ENCODE results near the gene CARMIL1. TPM values are rescaled to one million over a fixed set of nuclear protein-coding genes. Genes with fewer than 3 reads are reported as not detected.
"Not testable (repeated sequence)": the region's sequence is repeated elsewhere in the genome, so short reads cannot be mapped to it uniquely, and the experiment has no call there.

The CARMIL1 gene
- total RNA-seq, 4 donors from 2014 or later: 13.6 to 33.2 (median 22.2) TPM

DNA sequence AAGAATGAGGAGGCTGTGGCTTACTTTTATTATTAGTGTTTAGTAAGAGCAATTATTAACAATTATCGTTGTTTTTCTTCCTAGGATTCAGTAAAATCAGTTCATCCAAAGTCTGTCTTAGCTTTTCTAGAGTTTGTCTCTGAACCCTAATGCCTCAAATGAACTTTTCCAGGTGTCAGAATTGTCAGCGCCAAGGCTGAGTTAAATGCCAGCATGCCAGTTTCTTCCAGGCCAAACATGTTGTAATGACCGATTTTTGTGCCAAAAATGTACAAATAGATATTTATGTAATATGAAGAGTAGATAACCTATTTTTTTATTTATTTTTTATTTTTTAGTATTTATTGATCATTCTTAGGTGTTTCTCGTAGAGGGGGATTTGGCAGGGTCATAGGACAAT is 306.1 kb downstream of the CARMIL1 start:
- WGBS: 77% methylated on average over 4 of the region's 4 CpGs
- DNase-seq (ENCODE audit: low spot score in 2 of 2): no peak

DNA sequence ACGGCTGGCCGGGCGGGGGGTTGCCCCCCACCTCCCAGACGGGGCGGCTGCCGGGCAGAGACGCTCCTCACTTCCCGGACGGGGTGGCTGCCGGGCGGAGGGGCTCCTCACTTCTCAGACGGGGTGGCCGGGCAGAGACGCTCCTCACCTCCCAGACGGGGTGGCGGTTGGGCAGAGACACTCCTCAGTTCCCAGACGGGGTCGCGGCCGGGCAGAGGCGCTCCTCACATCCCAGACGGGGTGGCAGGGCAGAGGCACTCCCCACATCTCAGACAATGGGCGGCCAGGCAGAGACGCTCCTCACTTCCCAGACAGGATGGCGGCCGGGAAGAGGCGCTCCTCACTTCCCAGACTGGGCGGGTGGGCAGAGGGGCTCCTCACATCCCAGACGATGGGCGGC is 306.9 kb downstream of the CARMIL1 start:
- not testable (repeated sequence) for H3K27ac ChIP-seq; DNase-seq (ENCODE audit: low spot score in 2 of 2); H3K27me3 ChIP-seq; H3K4me1 ChIP-seq; H3K4me3 ChIP-seq; H3K9me3 ChIP-seq
- peaks cover 19% of the 10 kb centered on the region for H3K36me3 ChIP-seq
- WGBS: 82% methylated on average over 9 of the region's 30 CpGs

More for the DNA sequence above, 306.1 kb downstream of the CARMIL1 start:
- H3K4me1 ChIP-seq: no peaks in the 10 kb centered on the region
- TF ChIP-seq, protein P1, sequence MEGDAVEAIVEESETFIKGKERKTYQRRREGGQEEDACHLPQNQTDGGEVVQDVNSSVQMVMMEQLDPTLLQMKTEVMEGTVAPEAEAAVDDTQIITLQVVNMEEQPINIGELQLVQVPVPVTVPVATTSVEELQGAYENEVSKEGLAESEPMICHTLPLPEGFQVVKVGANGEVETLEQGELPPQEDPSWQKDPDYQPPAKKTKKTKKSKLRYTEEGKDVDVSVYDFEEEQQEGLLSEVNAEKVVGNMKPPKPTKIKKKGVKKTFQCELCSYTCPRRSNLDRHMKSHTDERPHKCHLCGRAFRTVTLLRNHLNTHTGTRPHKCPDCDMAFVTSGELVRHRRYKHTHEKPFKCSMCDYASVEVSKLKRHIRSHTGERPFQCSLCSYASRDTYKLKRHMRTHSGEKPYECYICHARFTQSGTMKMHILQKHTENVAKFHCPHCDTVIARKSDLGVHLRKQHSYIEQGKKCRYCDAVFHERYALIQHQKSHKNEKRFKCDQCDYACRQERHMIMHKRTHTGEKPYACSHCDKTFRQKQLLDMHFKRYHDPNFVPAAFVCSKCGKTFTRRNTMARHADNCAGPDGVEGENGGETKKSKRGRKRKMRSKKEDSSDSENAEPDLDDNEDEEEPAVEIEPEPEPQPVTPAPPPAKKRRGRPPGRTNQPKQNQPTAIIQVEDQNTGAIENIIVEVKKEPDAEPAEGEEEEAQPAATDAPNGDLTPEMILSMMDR (IDR thresholded peaks at IDR 0.05): no peak
- TF ChIP-seq POLR2AphosphoS5 (IDR thresholded peaks at IDR 0.05) (no peak), EP300 (IDR thresholded peaks at IDR 0.05) (no peak), POLR2A (IDR thresholded peaks at IDR 0.05) (no peak)
- H3K27me3 ChIP-seq: no peaks in the 10 kb centered on the region
- no peak overlapping the region for H3K27ac ChIP-seq
- H3K4me3 ChIP-seq: no peak overlapping the region
- no peaks in the 10 kb centered on the region for H3K9me3 ChIP-seq
- H3K36me3 ChIP-seq: peaks cover 19% of the 10 kb centered on the region

- no peak for TF ChIP-seq POLR2A (IDR thresholded peaks at IDR 0.05)
- no peak for TF ChIP-seq EP300 (IDR thresholded peaks at IDR 0.05)
- TF ChIP-seq POLR2AphosphoS5 (IDR thresholded peaks at IDR 0.05): no peak
- TF ChIP-seq, protein P1 (IDR thresholded peaks at IDR 0.05): no peak
- H3K4me3 ChIP-seq: no peak overlapping the region
- WGBS: 89% methylated on average over 3 of the region's 3 CpGs
- H3K36me3 ChIP-seq: peaks cover 12% of the 10 kb centered on the region
- no peak for DNase-seq (ENCODE audit: low spot score in 2 of 2)
- no peaks in the 10 kb centered on the region for H3K27me3 ChIP-seq
- no peaks in the 10 kb centered on the region for H3K9me3 ChIP-seq
- H3K4me1 ChIP-seq: no peaks in the 10 kb centered on the region
- H3K27ac ChIP-seq: no peak overlapping the region
Measured at GRCh38 chr6:25586927-25587326, 307.8 kb downstream of the CARMIL1 start.

- peaks cover 15% of the 10 kb centered on the region for H3K36me3 ChIP-seq
- DNase-seq (ENCODE audit: low spot score in 2 of 2): no peak
- no peaks in the 10 kb centered on the region for H3K4me1 ChIP-seq
- H3K4me3 ChIP-seq: no peak overlapping the region
- no peaks in the 10 kb centered on the region for H3K27me3 ChIP-seq
- no peak overlapping the region for H3K27ac ChIP-seq
- no peaks in the 10 kb centered on the region for H3K9me3 ChIP-seq
- 89% methylated on average over 5 of the region's 5 CpGs for WGBS
- TF ChIP-seq, protein P1 (IDR thresholded peaks at IDR 0.05): no peak
- TF ChIP-seq POLR2AphosphoS5 (IDR thresholded peaks at IDR 0.05): no peak
- no peak for TF ChIP-seq EP300 (IDR thresholded peaks at IDR 0.05)
- TF ChIP-seq POLR2A (IDR thresholded peaks at IDR 0.05): no peak
Measured at GRCh38 chr6:25590986-25591385, 311.8 kb downstream of the CARMIL1 start.

- TF ChIP-seq POLR2A (IDR thresholded peaks at IDR 0.05) (no peak), EP300 (IDR thresholded peaks at IDR 0.05) (no peak), POLR2AphosphoS5 (IDR thresholded peaks at IDR 0.05) (no peak)
- TF ChIP-seq, protein P1 (IDR thresholded peaks at IDR 0.05): no peak
- Histone ChIP-seq H3K4me1 (no peaks in the 10 kb centered on the region), H3K9me3 (no peaks in the 10 kb centered on the region), H3K4me3 (no peak overlapping the region), H3K27ac (no peak overlapping the region), H3K27me3 (no peaks in the 10 kb centered on the region), H3K36me3 (peaks cover 18% of the 10 kb centered on the region)
- no peak for DNase-seq (ENCODE audit: low spot score in 2 of 2)
- 75% methylated on average over 2 of the region's 2 CpGs for WGBS
Measured at GRCh38 chr6:25596928-25597818, 318.0 kb downstream of the CARMIL1 start.

Measured in suprapubic skin (tissue), 4 donors.